Eye (tissue), 1 donor: ENCODE measurements around the gene ZNF628.
A peak's percentile ranks its signal among the peaks of the same experiment; 100 is the strongest.
"Not testable (repeated sequence)": the region's sequence is repeated elsewhere in the genome, so short reads cannot be mapped to it uniquely, and the experiment has no call there.

Experiments used
- DNase-seq: peaks from one replicate; pipeline ENCODE4 v3.0.0-alpha.2; 2015

ZNF628 gene

DNA sequence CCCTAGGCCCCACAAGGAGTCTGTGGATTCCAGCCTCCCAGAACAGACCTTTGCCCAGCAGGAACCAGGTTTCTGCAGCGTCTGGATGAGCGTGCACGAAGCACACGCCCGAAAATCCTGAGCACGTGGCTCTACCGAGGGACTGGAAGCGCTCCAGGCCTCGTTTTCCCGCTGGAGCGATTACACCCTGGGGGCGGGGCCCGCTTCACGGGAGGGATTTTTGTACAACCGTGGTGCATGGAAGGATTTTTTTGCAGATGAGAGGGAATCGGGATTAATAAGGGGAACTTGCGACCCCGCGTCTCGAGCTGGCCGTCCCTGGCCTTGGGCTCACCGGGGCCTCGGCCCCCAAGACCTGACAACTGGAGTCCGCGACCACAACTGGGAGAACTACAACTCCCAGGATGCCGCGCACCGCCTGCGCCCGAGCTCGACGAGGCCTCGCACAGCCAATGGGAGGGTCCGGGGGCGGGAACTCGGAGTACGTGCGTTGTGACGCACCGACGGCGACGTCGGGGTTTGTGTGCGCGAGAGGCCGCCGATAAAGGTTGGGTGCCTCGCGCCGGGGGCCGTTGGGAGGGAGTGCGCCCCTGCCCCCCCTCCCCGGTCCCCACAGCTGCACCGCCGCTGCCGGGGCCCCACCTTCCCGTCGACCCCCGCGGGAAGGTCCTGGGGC lies at the start of gene ZNF628:
TSS of gene ZNF628 (plus strand) at position 518 of the 676 bp plus-strand sequence. CDS start 3,294 bp downstream, outside the sequence.
- peak; percentile 99 for DNase-seq

- DNase-seq: no peak
These were observed 45.2 kb upstream of the ZNF628 start for GRCh38 chr19:55431183-55431582.

DNA sequence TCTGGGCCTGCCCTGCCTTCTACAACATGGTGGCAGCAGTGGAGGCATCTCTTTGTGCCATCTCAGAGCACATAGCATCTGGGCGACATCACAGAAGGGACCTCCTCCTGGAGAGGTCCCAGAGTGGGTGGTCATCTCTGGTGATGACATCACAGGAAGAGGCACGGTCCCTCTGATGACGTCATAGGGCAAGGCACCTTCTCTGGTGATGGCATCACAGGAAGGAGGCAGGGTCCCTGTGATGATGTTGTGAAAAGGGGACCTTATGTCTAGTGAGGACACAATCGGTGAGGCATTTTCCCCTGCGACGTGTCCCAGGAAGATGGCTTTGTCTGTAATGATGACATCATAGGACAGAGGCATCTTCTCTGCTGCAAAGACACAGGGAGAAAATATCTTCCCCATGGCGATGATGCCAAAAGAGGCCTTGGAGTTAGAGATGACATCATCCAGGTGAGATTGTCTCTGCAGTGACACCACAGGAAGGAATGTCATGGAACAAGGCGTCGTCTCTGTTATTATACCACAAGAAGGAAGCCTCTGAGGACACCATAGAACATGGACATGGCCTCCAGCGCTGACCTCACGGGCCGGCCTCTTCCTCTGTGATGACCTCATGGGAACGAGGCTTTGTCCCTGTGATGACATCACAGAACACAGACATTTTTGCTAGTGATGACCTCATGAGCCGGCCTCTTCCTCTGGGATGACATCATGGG lies 44.0 kb upstream of the ZNF628 start:
- DNase-seq: no peak

GRCh38 chr19:55433292-55433691 lies 43.1 kb upstream of the ZNF628 start:
- DNase-seq: no peak

GRCh38 chr19:55434356-55434919 lies 42.0 kb upstream of the ZNF628 start:
- no peak for DNase-seq

GRCh38 chr19:55435020-55435419 lies 41.4 kb upstream of the ZNF628 start:
- DNase-seq: no peak

DNA sequence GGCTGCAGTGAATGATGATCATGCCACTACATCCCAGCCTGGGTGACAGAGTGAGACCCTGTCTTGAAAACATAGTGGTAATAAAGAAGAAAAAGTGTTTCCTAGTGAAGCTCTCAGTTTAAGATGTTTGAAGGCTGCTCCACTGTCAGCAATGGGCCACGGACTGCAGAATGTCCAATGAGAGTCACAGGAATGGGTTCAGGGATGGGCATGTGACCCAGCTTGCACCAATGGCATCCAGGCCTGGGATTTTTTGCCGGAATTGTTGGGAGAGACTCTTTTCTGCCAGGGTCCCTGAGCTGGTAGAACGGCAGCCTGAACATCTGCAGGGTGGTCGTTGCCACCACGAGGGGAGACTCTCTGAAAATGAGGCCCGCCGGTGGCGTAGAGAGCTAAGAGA lies 39.6 kb upstream of the ZNF628 start:
- DNase-seq: no peak

- DNase-seq: peak; percentile 86
These were observed 39.0 kb upstream of the ZNF628 start for GRCh38 chr19:55437410-55437809.

- DNase-seq: no peak
These were observed 37.4 kb upstream of the ZNF628 start for GRCh38 chr19:55439052-55439451.

GRCh38 chr19:55440411-55441105 lies 35.9 kb upstream of the ZNF628 start:
- DNase-seq: peak; percentile 74

- DNase-seq: peak; percentile 48
These were observed 35.1 kb upstream of the ZNF628 start for GRCh38 chr19:55441319-55441691.

- DNase-seq: no peak
These were observed 34.6 kb upstream of the ZNF628 start for GRCh38 chr19:55441692-55442321.

GRCh38 chr19:55442372-55442961 lies 34.0 kb upstream of the ZNF628 start:
- DNase-seq: no peak

DNA sequence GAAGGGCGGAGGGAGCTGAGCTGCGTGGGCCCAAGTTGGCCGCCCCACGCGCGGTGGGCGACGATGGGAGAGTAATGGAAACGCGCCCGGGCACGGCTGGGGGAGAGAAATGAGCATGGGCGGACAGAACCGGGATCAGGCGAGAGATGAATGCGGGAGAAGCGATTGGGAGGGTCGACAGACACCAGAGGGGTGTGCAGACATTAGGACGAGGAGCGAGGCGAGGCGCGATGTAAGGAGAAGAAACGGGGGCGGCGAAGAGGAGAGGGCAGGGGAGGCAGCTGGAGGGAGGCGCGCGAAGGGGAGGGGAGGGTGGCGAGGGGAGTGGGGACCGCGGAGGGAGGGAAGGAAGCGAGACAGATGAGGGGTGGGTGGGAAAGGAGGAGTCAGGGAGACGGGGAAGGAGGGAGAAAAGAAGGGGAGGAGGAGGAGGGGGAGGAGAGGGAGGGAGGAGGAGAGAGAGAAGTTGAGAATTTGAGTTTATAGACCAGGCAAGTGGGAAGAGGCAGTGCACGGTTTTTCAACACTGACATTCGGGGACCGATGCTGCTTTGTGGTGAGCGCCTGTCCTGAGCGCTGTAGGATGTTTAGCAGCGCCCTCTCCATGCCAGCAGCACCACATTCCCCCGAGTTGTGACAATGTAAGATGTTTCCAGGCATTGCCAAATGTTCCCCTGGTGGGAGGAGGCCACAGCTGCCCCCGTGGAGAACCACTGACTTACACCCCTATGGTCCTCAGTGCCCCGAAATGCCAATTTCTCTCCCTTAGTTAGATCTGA lies 33.2 kb upstream of the ZNF628 start, which contains the start of gene SHISA7:
TSS of gene SHISA7 (minus strand) at position 256 of the 779 bp plus-strand sequence. CDS start 437 bp downstream, outside the sequence.
- DNase-seq: no peak

DNA sequence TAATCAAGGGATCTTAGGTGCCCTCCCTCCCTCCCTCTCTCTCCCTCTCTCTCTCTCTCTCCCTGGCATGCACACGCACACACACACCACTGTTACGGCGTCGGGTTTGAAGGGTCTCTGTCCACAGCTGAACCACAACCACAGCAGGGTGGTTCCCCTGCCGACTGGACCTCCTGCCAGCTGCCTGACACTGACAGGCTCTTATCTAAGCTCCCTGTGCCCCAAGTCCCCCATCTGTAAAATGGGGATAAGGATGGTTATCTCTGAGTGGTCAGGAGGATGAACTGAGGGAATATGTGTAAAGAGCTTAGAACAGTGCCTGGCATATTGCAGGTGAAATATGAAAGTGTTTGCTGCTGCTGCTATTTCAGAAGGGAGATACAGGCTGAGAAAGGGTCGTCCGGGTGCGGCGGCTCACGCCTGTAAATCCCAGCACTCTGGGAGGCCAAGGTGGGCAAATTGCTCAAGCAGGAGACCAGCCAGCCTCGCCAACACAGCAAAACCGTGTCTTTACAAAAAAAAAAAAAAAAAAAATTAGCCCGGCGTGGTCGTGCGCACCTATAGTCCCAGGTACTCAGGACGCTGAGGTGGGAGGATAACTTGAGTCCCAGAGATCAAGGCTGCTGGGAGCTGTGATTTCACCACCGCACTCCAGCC lies 32.5 kb upstream of the ZNF628 start:
- DNase-seq: no peak

GRCh38 chr19:55444646-55445045 lies 31.8 kb upstream of the ZNF628 start:
- DNase-seq: no peak

GRCh38 chr19:55446060-55446459 lies 30.4 kb upstream of the ZNF628 start:
- DNase-seq: no peak

- no peak for DNase-seq
These were observed 28.8 kb upstream of the ZNF628 start for GRCh38 chr19:55447421-55448174.

- DNase-seq: not testable (repeated sequence)
These were observed 28.3 kb upstream of the ZNF628 start for GRCh38 chr19:55448175-55448490.

GRCh38 chr19:55449469-55449868 lies 26.9 kb upstream of the ZNF628 start:
- DNase-seq: no peak
